Body of pancreas (tissue), 4 donors: Measurements from ENCODE around the gene CNTNAP5. TPM values are rescaled to one million over a fixed set of nuclear protein-coding genes. Genes with fewer than 3 reads are reported as not detected.

Experiments
- ATAC-seq: fragments of 150-250 bp; one replicate; pipeline ENCODE4 v1.9.1; 2016
- DNase-seq, 4 donors: peaks; one replicate each; pipeline ENCODE4 v3.0.0-alpha.2; 2019
- H3K27ac ChIP-seq, 4 donors: fragments of 200-600 bp; sonication (generic); 1 replicate in 3 of 4; 2 replicates in 1 of 4; pipeline versions ENCODE4 v1.5.1 to v1.6.1; 2016 to 2019; ENCODE audit warnings: mild to moderate bottlenecking in 1 of 4, mixed read lengths in 1 of 4, moderate library complexity in 1 of 4
- H3K27me3 ChIP-seq, 2 donors: fragments of 200-600 bp; sonication (generic); one replicate each; pipeline ENCODE4 v1.6.0; 2016; ENCODE audit warnings: mild to moderate bottlenecking in 1 of 2
- H3K36me3 ChIP-seq, 2 donors: fragments of 200-600 bp; sonication (generic); replicated peaks in 1 of 2; 2 replicates each; pipeline ENCODE4 v1.5.1; 2016; ENCODE audit warnings: low read depth in 2 of 2; ENCODE audit not compliant: insufficient read depth in 1 of 2
- H3K4me1 ChIP-seq: fragments of 200-600 bp; sonication (generic); one replicate; pipeline ENCODE4 v1.6.0; 2016
- H3K4me3 ChIP-seq, 2 donors: fragments of 200-600 bp; sonication (generic); 1 replicate in 1 of 2; 2 replicates in 1 of 2; pipeline ENCODE4 v1.5.1; 2016 to 2019
- H3K9me3 ChIP-seq, 3 donors: fragments of 200-600 bp; sonication (generic); 1 replicate in 2 of 3; 2 replicates in 1 of 3; pipeline ENCODE4 v1.5.1; 2016
- CTCF ChIP-seq, 7 experiments: fragments of 450-650 bp in 4 of 7; fragments of 200-600 bp in 3 of 7; sonication (generic) in 3 of 7; IDR thresholded peaks; one replicate each; pipeline ENCODE4 v1.5.1; 2016 to 2019; ENCODE audit warnings: antibody characterized with exemption in 7 of 7
- POLR2A ChIP-seq, 3 donors: fragments of 450-650 bp; IDR thresholded peaks; one replicate each; pipeline ENCODE4 v1.6.1; 2016; ENCODE audit warnings: antibody characterized with exemption in 3 of 3, mild to moderate bottlenecking in 2 of 3
- WGBS, 2 donors: methylation state at CpG; one replicate each; pipeline ENCODE4 v1.1.5; 2017; 5-methylcytosine and 5-hydroxymethylcytosine counted together
- intact Hi-C: fragments of 100-400 bp; cut with DNase I; formaldehyde crosslinking; loops from one replicate; pipeline ENCODE4 v1.15.1; 2023
- total RNA-seq, 2 donors: library from RNA; depleted of rRNA; stranded (reverse); fragments of >200 nt; gene quantifications; one replicate each; pipeline ENCODE4 v1.1.0, GENCODE V29; 2016

CNTNAP5 gene
- total RNA-seq, 2 donors from 2014 or later = 0.26 to 0.33 TPM

DNA sequence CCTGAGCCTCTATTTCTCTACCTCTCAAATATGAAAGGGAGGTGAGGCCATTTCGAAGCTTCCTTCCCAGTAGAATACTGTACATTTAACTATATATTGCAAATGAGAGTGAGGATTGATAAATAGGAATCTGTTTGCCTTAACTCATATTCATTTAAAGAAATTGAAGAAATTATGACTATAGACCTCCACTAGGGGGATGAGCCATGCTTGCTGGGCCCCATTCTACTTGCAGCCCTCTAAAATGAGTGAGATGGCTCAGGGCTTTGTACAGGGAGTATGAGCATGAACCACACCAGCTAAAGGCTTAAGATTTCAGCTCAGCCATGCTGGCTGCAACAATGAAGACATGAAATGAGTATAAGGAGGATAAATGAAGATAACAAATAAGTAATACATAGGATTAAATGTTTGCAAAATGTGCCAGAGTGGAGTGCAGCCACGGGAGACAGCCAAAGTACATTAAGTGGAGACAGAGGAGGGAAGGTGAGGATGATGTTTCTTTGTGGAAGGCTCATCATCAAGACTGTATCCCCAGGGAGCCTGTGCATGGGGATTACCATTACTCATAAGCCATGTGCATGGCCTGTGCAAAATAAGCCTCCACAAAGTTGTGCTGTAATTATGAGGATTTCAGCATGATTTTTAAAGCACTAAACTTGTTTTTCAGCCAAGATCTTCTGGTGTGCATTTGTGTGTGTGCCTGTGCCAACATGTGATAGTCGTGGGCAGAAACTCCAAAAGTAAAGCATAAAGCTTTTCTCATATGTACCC lies 300.8 kb downstream of the CNTNAP5 start:
- Histone ChIP-seq H3K4me3 (no peak overlapping the region), H3K36me3 (no peaks in the 10 kb centered on the region), H3K4me1 (no peaks in the 10 kb centered on the region), H3K27me3 (no peaks in the 10 kb centered on the region), H3K9me3 (no peaks in the 10 kb centered on the region), H3K27ac (no peak overlapping the region)
- WGBS, 2 donors = 41 to 43% methylated on average over 3 of the region's 3 CpGs
- DNase-seq (no peak), ATAC-seq (no peak)
- intact Hi-C loops = no loop called here
- TF ChIP-seq CTCF (IDR thresholded peaks at IDR 0.05) (no peak), POLR2A (IDR thresholded peaks at IDR 0.05) (no peak)

- Histone ChIP-seq H3K4me1 (no peaks in the 10 kb centered on the region), H3K4me3 (no peak overlapping the region), H3K27ac (no peak overlapping the region), H3K27me3 (no peaks in the 10 kb centered on the region), H3K9me3 (no peaks in the 10 kb centered on the region), H3K36me3 (no peaks in the 10 kb centered on the region)
- TF ChIP-seq CTCF (IDR thresholded peaks at IDR 0.05) = no peak
- no peak for TF ChIP-seq POLR2A (IDR thresholded peaks at IDR 0.05)
- DNase-seq = no peak
- intact Hi-C loops = no loop called here
- no peak for ATAC-seq
Observed at GRCh38 chr2:124327303-124327702, 302.2 kb downstream of the CNTNAP5 start.

GRCh38 chr2:124328397-124328796 lies 303.3 kb downstream of the CNTNAP5 start:
- intact Hi-C loops = no loop called here
- no peak for ATAC-seq
- Histone ChIP-seq H3K27ac (no peak overlapping the region), H3K36me3 (no peaks in the 10 kb centered on the region), H3K4me1 (no peaks in the 10 kb centered on the region), H3K4me3 (no peak overlapping the region), H3K27me3 (no peaks in the 10 kb centered on the region), H3K9me3 (no peaks in the 10 kb centered on the region)
- DNase-seq = no peak
- TF ChIP-seq POLR2A (IDR thresholded peaks at IDR 0.05) (no peak), CTCF (IDR thresholded peaks at IDR 0.05) (no peak)
- 25 to 32% methylated on average over 3 of the region's 3 CpGs for WGBS, 2 donors

- Histone ChIP-seq H3K27me3 (no peaks in the 10 kb centered on the region), H3K4me1 (no peaks in the 10 kb centered on the region), H3K4me3 (no peak overlapping the region), H3K36me3 (no peaks in the 10 kb centered on the region), H3K27ac (no peak overlapping the region), H3K9me3 (no peaks in the 10 kb centered on the region)
- ATAC-seq (no peak), DNase-seq (no peak)
- 47 to 53% methylated on average over 4 of the region's 4 CpGs for WGBS, 2 donors
- intact Hi-C loops = no loop called here
- TF ChIP-seq CTCF (IDR thresholded peaks at IDR 0.05) (no peak), POLR2A (IDR thresholded peaks at IDR 0.05) (no peak)
Observed at GRCh38 chr2:124333784-124334183, 308.7 kb downstream of the CNTNAP5 start.

DNA sequence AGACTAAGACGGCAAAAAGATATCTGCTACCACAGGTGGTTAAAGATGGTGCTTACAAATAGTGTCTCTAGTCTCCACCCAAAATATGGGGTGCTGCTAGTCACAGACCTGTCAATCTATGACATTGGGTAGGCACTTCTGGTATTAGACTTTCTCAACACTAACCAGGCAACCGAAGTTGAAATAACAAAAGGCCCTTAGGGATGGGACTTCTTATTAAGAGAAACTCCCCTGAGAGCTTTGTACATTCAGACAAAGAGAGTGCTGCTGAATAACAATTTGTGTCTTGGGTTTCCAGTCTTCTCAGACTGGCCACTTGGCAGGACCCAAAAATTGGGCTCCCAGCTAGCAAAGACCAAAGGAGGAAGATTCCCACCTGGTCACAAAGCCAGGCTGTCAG lies 310.0 kb downstream of the CNTNAP5 start:
- H3K4me1 ChIP-seq = no peaks in the 10 kb centered on the region
- H3K27ac ChIP-seq = no peak overlapping the region
- no peaks in the 10 kb centered on the region for H3K27me3 ChIP-seq
- DNase-seq (no peak), ATAC-seq (no peak)
- no peaks in the 10 kb centered on the region for H3K9me3 ChIP-seq
- 71 to 75% methylated on average over 2 of the region's 2 CpGs for WGBS, 2 donors
- H3K4me3 ChIP-seq = no peak overlapping the region
- no peaks in the 10 kb centered on the region for H3K36me3 ChIP-seq
- TF ChIP-seq CTCF (IDR thresholded peaks at IDR 0.05) (no peak), POLR2A (IDR thresholded peaks at IDR 0.05) (no peak)
- intact Hi-C loops = no loop called here
